Fibroblast of villous mesenchyme (primary cell): ENCODE measurements around the gene THSD4. TPM values are rescaled to one million over a fixed set of nuclear protein-coding genes. Genes with fewer than 3 reads are reported as not detected.

Experiments used
- DNase-seq: peaks from one replicate; pipeline ENCODE4 v3.0.0-alpha.2; 2010; ENCODE audit warnings: low read depth
- H3K4me3 ChIP-seq: 2 replicates; pipeline ENCODE4 v1.5.1; 2011; ENCODE audit warnings: low read depth, mild to moderate bottlenecking, low read length
- CTCF ChIP-seq: IDR thresholded peaks from 2 replicates; pipeline ENCODE4 v1.5.1; 2012; ENCODE audit warnings: low read depth, mild to moderate bottlenecking, low read length; ENCODE audit not compliant: insufficient read depth
- total RNA-seq: library from RNA; depleted of rRNA; stranded (reverse); fragments of >200 nt; gene quantifications from 2 replicates; pipeline ENCODE4 v1.2.3, GENCODE V29; 2012

Gene THSD4
- total RNA-seq, 1 donor, result 76.4 TPM

GRCh38 chr15:71565631-71566160 lies 450.4 kb downstream of the THSD4 start:
- no peak overlapping the region for H3K4me3 ChIP-seq
- TF ChIP-seq CTCF, result no peak
- DNase-seq, result peak; percentile 68

GRCh38 chr15:71566226-71566625 lies 451.0 kb downstream of the THSD4 start:
- TF ChIP-seq CTCF, result no peak
- no peak for DNase-seq
- no peak overlapping the region for H3K4me3 ChIP-seq

GRCh38 chr15:71567173-71567572 lies 451.9 kb downstream of the THSD4 start:
- no peak overlapping the region for H3K4me3 ChIP-seq
- no peak for DNase-seq
- TF ChIP-seq CTCF, result no peak

GRCh38 chr15:71568227-71568626 lies 453.0 kb downstream of the THSD4 start:
- H3K4me3 ChIP-seq, result no peak overlapping the region
- TF ChIP-seq CTCF, result no peak
- no peak for DNase-seq

- H3K4me3 ChIP-seq, result no peak overlapping the region
- TF ChIP-seq CTCF, result no peak
- no peak for DNase-seq
These were observed 455.5 kb downstream of the THSD4 start for GRCh38 chr15:71570736-71571135.

GRCh38 chr15:71571641-71572040 lies 456.4 kb downstream of the THSD4 start:
- TF ChIP-seq CTCF, result no peak
- no peak overlapping the region for H3K4me3 ChIP-seq

GRCh38 chr15:71572452-71573053 lies 457.3 kb downstream of the THSD4 start:
- no peak overlapping the region for H3K4me3 ChIP-seq
- peak; percentile 10 for TF ChIP-seq CTCF
- DNase-seq, result no peak

More at GRCh38 chr15:71571641-71572040, 456.4 kb downstream of the THSD4 start:
- DNase-seq, result no peak
